Ovary (tissue), 9 donors: ENCODE data around the gene PYCR2. TPM values are rescaled to one million over a fixed set of nuclear protein-coding genes. Genes with fewer than 3 reads are reported as not detected.

Experiments
- DNase-seq, 5 donors: peaks; one replicate each; pipeline ENCODE4 v3.0.0-alpha.2; 2019 to 2020
- H3K27ac ChIP-seq, 2 donors: fragments of 200-600 bp; one replicate each; pipeline versions ENCODE4 v1.5.1 to v1.8.0; 2019 to 2022
- H3K27me3 ChIP-seq: fragments of 200-600 bp; one replicate; pipeline ENCODE4 v1.8.0; 2022
- H3K36me3 ChIP-seq: fragments of 200-600 bp; sonication (generic); one replicate; pipeline ENCODE4 v1.5.1; 2019
- H3K4me1 ChIP-seq: one replicate; pipeline ENCODE4 v1.8.1; 2013; ENCODE audit warnings: mild to moderate bottlenecking, moderate library complexity; ENCODE audit not compliant: insufficient read depth
- H3K4me3 ChIP-seq: fragments of 200-600 bp; sonication (generic); one replicate; pipeline ENCODE4 v1.5.1; 2017
- H3K9me3 ChIP-seq, 2 donors: fragments of 200-600 bp in 1 of 2; sonication (generic) in 1 of 2; one replicate each; pipeline versions ENCODE4 v1.5.1 to v1.8.1; 2013 to 2019; ENCODE audit warnings: mild to moderate bottlenecking in 1 of 2, moderate library complexity in 1 of 2
- EP300 ChIP-seq: sonication (generic); formaldehyde crosslinking; IDR thresholded peaks from one replicate; pipeline ENCODE4 v1.6.1; 2017; ENCODE audit warnings: antibody characterized with exemption
- POLR2A ChIP-seq: fragments of 450-650 bp; IDR thresholded peaks from one replicate; pipeline ENCODE4 v1.6.1; 2017; ENCODE audit warnings: antibody characterized with exemption, mild to moderate bottlenecking, moderate library complexity
- WGBS, 3 donors: extraction: QIAGEN DNeasy Blood & Tissue Kit in 1 of 3; methylation state at CpG; one replicate each; pipeline versions ENCODE4 v1.1.5 to v1.1.7; 2013 to 2017; 5-methylcytosine and 5-hydroxymethylcytosine counted together
- intact Hi-C, 4 donors: fragments of 100-400 bp; cut with DNase I; formaldehyde crosslinking; loops; one replicate each; pipeline versions ENCODE4 v1.11.0 to v1.15.1; 2022 to 2023
- polyA plus RNA-seq, 2 donors: library from polyadenylated mRNA; stranded (reverse); fragments of 200-250 nt in 1 of 2; fragments of 350-450 nt in 1 of 2; fragmentation: Illumina TruSeq in 1 of 2; extraction: RNeasy Lipid Tissue Mini Kit (QIAGEN cat#74804) in 1 of 2; gene quantifications; one replicate each; pipeline ENCODE4 v1.2.3, GENCODE V29; 2013 to 2014
- total RNA-seq, 7 donors: library from RNA; depleted of rRNA in 2 of 7; stranded (reverse); fragments of >200 nt in 2 of 7; fragmentation: NEBNext Ultra II Directional in 3 of 7; extraction: Animal tissue kit (Norgen Biotek cat#: 25700) in 3 of 7; gene quantifications; one replicate each; pipeline versions ENCODE4 v1.1.0 to v1.2.4, GENCODE V29; 2016 to 2023
- TF ChIP-seq, protein P1 (sequence below), 3 donors: fragments of 450-650 bp in 2 of 3; fragments of 200-600 bp in 1 of 3; IDR thresholded peaks; one replicate each; pipeline versions ENCODE4 v1.5.1 to v1.8.0; 2016 to 2022; ENCODE audit warnings: antibody characterized with exemption in 3 of 3, mild to moderate bottlenecking in 1 of 3
- donor health status: DM: no; HTN: no; CAD: no; lungs with moderate emphysema.
- donor health status: DM: no; HTN: no; CAD: no.
- donor health status: Bipolar disorder and iron deficiency.
- donor health status: DM: yes; HTN: yes; CAD: no.
- donor health status: DM: no; HTN: no; CAD: no.
- donor health status: DM: yes; HTN: yes; CAD: no.

Gene PYCR2
- total and polyA plus RNA-seq, 9 donors, result 35.8 to 93.3 (median 58.7) TPM

DNA sequence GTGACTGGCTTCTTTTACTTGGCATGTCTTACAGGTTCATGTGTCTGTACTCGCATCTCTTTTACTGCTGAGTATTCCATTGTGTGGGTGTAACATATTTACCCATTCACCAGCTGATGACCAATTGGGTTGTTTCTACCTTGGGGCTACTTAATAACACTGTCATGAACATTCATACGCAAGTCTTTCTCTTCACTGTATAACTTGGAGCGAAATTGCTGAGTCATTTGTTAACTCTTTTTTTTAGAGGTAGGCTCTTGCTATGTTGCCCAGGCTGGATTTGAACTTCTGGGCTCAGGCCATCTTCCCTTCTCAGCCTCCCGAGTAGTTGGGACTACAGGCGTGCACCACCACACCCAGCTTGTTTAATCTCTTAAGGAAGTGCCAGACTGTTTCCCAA lies 6.5 kb downstream of the PYCR2 start:
- 85 to 92% (median 91%) methylated on average over 5 of the region's 5 CpGs for WGBS, 3 donors
- H3K4me1 ChIP-seq, result peaks cover 6% of the 10 kb centered on the region
- intact Hi-C loops, result loop anchor here in 2 of 4 donors (10.0 kb wide), 2 partner anchors 143 to 363 kb away; partner anchors contain the start of gene SRP9 (in 2 of the 2)
- H3K36me3 ChIP-seq, result no peaks in the 10 kb centered on the region
- no peak for DNase-seq
- H3K9me3 ChIP-seq, result no peaks in the 10 kb centered on the region
- no peak overlapping the region for H3K27ac ChIP-seq
- H3K4me3 ChIP-seq, result no peak overlapping the region
- TF ChIP-seq EP300 (no peak), POLR2A (no peak)
- TF ChIP-seq, protein P1, sequence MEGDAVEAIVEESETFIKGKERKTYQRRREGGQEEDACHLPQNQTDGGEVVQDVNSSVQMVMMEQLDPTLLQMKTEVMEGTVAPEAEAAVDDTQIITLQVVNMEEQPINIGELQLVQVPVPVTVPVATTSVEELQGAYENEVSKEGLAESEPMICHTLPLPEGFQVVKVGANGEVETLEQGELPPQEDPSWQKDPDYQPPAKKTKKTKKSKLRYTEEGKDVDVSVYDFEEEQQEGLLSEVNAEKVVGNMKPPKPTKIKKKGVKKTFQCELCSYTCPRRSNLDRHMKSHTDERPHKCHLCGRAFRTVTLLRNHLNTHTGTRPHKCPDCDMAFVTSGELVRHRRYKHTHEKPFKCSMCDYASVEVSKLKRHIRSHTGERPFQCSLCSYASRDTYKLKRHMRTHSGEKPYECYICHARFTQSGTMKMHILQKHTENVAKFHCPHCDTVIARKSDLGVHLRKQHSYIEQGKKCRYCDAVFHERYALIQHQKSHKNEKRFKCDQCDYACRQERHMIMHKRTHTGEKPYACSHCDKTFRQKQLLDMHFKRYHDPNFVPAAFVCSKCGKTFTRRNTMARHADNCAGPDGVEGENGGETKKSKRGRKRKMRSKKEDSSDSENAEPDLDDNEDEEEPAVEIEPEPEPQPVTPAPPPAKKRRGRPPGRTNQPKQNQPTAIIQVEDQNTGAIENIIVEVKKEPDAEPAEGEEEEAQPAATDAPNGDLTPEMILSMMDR (IDR thresholded peaks at IDR 0.05), result no peak
- H3K27me3 ChIP-seq, result no peaks in the 10 kb centered on the region

DNA sequence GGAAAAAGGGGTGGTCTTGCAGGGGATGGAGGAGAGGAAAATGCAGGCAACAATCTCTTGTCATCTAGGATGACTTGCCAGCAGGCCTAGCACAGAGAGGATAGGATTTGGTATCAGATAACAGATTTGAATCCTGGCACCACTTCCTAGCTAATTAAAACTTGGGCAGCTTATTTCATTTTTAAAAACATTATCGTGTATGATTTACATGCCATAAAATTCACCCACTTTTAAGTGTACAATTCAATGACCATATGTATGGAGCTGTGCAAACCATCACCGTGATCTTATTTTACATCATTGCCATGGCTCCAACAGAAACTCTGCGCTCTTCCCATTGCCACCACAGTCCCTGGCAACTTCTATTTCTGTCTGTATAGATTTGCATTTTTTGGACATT lies 6.9 kb downstream of the PYCR2 start:
- Histone ChIP-seq H3K27ac (no peak overlapping the region), H3K9me3 (no peaks in the 10 kb centered on the region), H3K4me1 (peaks cover 6% of the 10 kb centered on the region), H3K27me3 (no peaks in the 10 kb centered on the region), H3K36me3 (no peaks in the 10 kb centered on the region), H3K4me3 (no peak overlapping the region)
- intact Hi-C loops, result loop anchor here in 2 of 4 donors (10.0 kb wide), 2 partner anchors 142 to 362 kb away; partner anchors contain the start of gene SRP9 (in 2 of the 2)
- WGBS, 3 donors, result 89 to 93% (median 91%) methylated on average over 3 of the region's 3 CpGs
- no peak for DNase-seq
- TF ChIP-seq, protein P1 (IDR thresholded peaks at IDR 0.05), result no peak
- TF ChIP-seq POLR2A, result no peak
- no peak for TF ChIP-seq EP300

DNA sequence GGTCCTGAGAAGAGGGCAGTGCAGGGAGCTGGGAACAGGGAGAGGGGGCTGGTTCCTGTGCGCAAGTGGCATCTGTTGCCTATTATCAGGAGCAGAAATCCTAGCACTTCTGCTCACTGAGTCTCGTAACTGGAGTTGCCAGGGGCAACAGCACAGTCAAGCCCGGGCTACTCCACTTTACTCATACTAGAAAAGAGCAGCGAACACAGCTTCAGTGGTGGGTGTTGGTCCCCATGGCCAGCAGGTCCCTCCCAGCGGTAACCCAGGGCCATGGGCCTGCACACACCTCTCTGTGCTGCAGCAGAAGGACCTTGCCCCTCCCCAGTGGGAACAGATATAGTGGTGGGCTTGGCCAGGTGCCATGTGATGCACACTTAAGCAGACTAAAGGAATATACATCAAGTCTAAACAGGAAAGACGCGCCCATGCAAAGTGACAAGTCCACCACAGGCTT lies 8.5 kb downstream of the PYCR2 start:
- no peak overlapping the region for H3K27ac ChIP-seq
- H3K36me3 ChIP-seq, result no peaks in the 10 kb centered on the region
- 80 to 89% (median 85%) methylated on average over 7 of the region's 7 CpGs for WGBS, 3 donors
- H3K9me3 ChIP-seq, result no peaks in the 10 kb centered on the region
- no peak for TF ChIP-seq EP300
- TF ChIP-seq, protein P1 (IDR thresholded peaks at IDR 0.05), result no peak
- no peak for TF ChIP-seq POLR2A
- H3K4me1 ChIP-seq, result peaks cover 8% of the 10 kb centered on the region
- no peaks in the 10 kb centered on the region for H3K27me3 ChIP-seq
- no peak overlapping the region for H3K4me3 ChIP-seq
- DNase-seq, result no peak
- intact Hi-C loops, result loop anchor here in 2 of 4 donors (10.0 kb wide), 2 partner anchors 141 to 361 kb away; partner anchors contain the start of gene SRP9 (in 2 of the 2)

DNA sequence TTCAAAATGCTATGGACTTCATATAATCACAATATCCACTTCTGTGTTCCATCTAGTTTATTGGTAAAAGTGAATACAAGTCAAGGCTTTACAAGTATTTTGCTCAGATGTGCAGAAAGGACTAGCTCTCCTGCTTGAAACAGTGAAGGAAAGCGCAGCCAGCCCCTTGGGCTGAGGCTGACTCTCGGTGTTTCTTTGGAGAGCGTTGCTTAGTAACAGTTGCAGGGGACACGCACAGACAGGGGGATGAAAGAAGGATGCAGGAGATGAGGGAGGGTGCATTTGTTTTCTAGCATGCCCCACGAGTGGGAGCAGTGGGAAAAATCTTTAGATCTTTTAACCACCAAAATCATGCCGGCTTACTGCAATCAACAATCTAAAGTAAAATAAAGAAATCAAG lies 9.1 kb downstream of the PYCR2 start:
- 86 to 88% (median 88%) methylated on average over 6 of the region's 6 CpGs for WGBS, 3 donors
- Histone ChIP-seq H3K4me1 (peaks cover 6% of the 10 kb centered on the region), H3K36me3 (no peaks in the 10 kb centered on the region), H3K27ac (no peak overlapping the region), H3K9me3 (no peaks in the 10 kb centered on the region), H3K27me3 (no peaks in the 10 kb centered on the region), H3K4me3 (no peak overlapping the region)
- no peak for TF ChIP-seq EP300
- intact Hi-C loops, result loop anchor here (5.0 to 10.0 kb wide), 5 partner anchors 140 to 443 kb away; partner anchors contain the start of gene SRP9 (in 2 of the 4)
- no peak for DNase-seq

DNA sequence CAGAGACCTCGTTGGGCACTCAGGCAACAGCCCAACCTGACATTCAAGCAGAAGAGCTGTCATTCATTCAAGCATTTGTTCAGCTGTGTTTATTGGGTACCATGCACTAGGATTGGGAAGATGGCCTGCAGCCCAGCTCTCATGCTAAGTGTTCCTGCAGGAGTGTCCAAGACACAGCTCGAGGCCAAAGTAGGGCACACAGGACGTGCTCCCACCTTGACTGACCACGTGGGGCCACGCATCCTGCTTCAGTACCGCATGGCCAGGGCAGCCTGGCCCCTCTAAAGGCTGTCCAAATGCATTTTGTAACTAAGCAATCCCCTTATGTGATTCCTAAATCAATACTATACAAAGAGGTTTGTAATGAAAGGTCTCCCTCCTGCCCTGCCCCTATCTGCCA lies 9.7 kb downstream of the PYCR2 start:
- Histone ChIP-seq H3K4me3 (no peak overlapping the region), H3K4me1 (peaks cover 3% of the 10 kb centered on the region), H3K36me3 (no peaks in the 10 kb centered on the region), H3K27me3 (no peaks in the 10 kb centered on the region), H3K27ac (no peak overlapping the region), H3K9me3 (no peaks in the 10 kb centered on the region)
- TF ChIP-seq EP300, result no peak
- TF ChIP-seq, protein P1 (IDR thresholded peaks at IDR 0.05), result no peak
- TF ChIP-seq POLR2A, result no peak
- intact Hi-C loops, result loop anchor here (5.0 to 10.0 kb wide), 5 partner anchors 140 to 442 kb away; partner anchors contain the start of gene SRP9 (in 2 of the 4)
- WGBS, 3 donors, result 87 to 90% (median 87%) methylated on average over 6 of the region's 6 CpGs
- DNase-seq, result no peak
